Activated T-helper 17 cell treated with anti-CD3 and anti-CD28 coated beads, Interleukin-2, amount 50 U/mL, for 72 hours (primary cell): Measurements from ENCODE around the gene KLHDC4. TPM values are rescaled to one million over a fixed set of nuclear protein-coding genes. Genes with fewer than 3 reads are reported as not detected.

ENCODE experiments used
- ATAC-seq: fragments of 150-1000 bp; cut with Tn5 transposase; replicated peaks from 2 replicates; pipeline ENCODE4 v1.10.0; 2021; ENCODE audit warnings: mild to moderate bottlenecking, moderate library complexity
- H3K27ac Mint-ChIP-seq: one replicate; pipeline ENCODE4 v1.8.0; 2022; ENCODE audit warnings: mixed read lengths
- H3K27me3 Mint-ChIP-seq: one replicate; pipeline ENCODE4 v1.8.0; 2022; ENCODE audit warnings: mixed read lengths
- H3K36me3 Mint-ChIP-seq: one replicate; pipeline ENCODE4 v1.8.0; 2022; ENCODE audit warnings: low read depth, mild to moderate bottlenecking, mixed read lengths
- H3K4me1 Mint-ChIP-seq: one replicate; pipeline ENCODE4 v1.8.0; 2022; ENCODE audit warnings: mixed read lengths
- H3K4me3 Mint-ChIP-seq: one replicate; pipeline ENCODE4 v1.8.0; 2022; ENCODE audit warnings: mild to moderate bottlenecking, mixed read lengths
- H3K9me3 Mint-ChIP-seq: one replicate; pipeline ENCODE4 v1.8.0; 2022; ENCODE audit warnings: mixed read lengths
- total RNA-seq, 2 donors: library from RNA; stranded (reverse); gene quantifications; one replicate each; pipeline ENCODE4 v1.2.3, GENCODE V29; 2022

Gene KLHDC4
- total RNA-seq, 2 donors from 2014 or later, result 57.8 to 110 TPM

GRCh38 chr16:87671221-87671620 lies 94.6 kb downstream of the KLHDC4 start:
- no peak overlapping the region for H3K27ac Mint-ChIP-seq
- H3K9me3 Mint-ChIP-seq, result no peaks in the 10 kb centered on the region
- H3K4me1 Mint-ChIP-seq, result no peaks in the 10 kb centered on the region
- no peak for ATAC-seq
- H3K4me3 Mint-ChIP-seq, result no peak overlapping the region
- peaks cover 5% of the 10 kb centered on the region for H3K27me3 Mint-ChIP-seq
- H3K36me3 Mint-ChIP-seq, result no peaks in the 10 kb centered on the region

DNA sequence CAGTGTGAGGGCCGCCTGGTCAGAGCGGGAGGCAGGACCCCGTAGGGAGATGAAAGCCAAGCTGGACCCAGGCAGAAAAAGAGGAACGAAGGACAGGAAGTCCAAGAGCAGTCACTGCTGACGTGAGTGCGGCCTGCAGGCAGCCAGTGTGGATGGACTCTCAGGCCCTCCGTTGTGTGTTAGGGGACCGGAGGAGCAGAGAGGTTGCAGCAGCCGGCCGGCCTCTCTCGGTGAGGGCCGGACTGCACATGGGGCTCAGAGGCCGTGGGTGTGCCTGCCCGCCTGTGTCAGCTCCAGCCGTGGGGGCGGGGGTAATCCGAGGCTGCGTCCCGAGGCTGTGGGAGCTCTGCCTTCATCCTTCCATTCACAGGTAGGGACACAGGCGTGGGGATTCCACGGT lies 96.1 kb downstream of the KLHDC4 start:
- Mint-ChIP-seq H3K27me3 (peaks cover 5% of the 10 kb centered on the region), H3K36me3 (no peaks in the 10 kb centered on the region), H3K4me1 (no peaks in the 10 kb centered on the region), H3K27ac (no peak overlapping the region), H3K4me3 (no peak overlapping the region), H3K9me3 (no peaks in the 10 kb centered on the region)
- no peak for ATAC-seq

- H3K27ac Mint-ChIP-seq, result no peak overlapping the region
- no peak overlapping the region for H3K4me3 Mint-ChIP-seq
- no peaks in the 10 kb centered on the region for H3K36me3 Mint-ChIP-seq
- no peaks in the 10 kb centered on the region for H3K9me3 Mint-ChIP-seq
- peaks cover 5% of the 10 kb centered on the region for H3K27me3 Mint-ChIP-seq
- H3K4me1 Mint-ChIP-seq, result no peaks in the 10 kb centered on the region
- ATAC-seq, result no peak
Measured at GRCh38 chr16:87667946-87668345, 97.8 kb downstream of the KLHDC4 start.

- ATAC-seq, result no peak
- Mint-ChIP-seq H3K36me3 (no peaks in the 10 kb centered on the region), H3K27ac (no peak overlapping the region), H3K27me3 (peaks cover 8% of the 10 kb centered on the region), H3K4me3 (no peak overlapping the region), H3K4me1 (no peaks in the 10 kb centered on the region), H3K9me3 (no peaks in the 10 kb centered on the region)
Measured at GRCh38 chr16:87667443-87667842, 98.3 kb downstream of the KLHDC4 start.

DNA sequence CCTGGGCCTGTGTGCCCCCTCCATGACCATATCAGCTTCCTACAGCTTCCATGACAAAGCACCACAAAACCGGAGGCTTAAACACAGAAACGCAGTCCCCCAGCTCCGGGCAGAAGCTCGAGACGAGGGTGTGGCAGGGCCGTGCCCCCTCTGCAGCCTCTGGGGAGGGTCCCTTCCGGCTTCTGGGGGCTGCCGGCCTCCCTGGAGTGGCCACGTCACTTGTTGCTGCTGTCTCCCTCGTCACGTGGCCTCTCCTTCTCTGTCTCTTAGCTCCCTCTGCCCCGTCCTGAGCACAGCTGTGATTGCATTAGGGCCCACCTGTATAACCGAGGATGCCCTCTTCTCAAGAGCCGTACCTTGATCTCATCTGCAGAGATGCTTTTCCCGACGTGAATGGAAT lies 98.9 kb downstream of the KLHDC4 start:
- Mint-ChIP-seq H3K4me1 (no peaks in the 10 kb centered on the region), H3K4me3 (no peak overlapping the region), H3K9me3 (no peaks in the 10 kb centered on the region), H3K27ac (no peak overlapping the region), H3K27me3 (peaks cover 9% of the 10 kb centered on the region), H3K36me3 (no peaks in the 10 kb centered on the region)
- no peak for ATAC-seq

DNA sequence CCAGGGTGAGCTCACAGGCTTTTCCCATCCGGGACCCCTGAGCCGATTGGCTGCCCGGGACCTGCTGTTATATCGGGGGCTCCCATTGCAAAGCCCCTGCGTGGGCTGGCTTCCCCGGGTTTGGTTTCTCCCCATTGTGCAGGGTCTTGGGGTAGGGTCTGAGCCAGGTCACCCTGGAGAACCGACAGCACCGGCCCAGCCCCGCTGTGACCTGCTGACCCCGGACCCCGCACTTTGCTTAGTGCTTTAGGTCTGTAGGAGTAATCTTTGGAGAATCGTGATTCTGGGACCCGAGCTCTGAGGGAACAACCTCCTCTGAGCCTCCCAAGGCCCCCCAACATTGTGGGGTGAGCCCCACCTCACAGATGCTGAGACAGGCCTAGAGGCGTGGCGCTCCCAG lies 100.6 kb downstream of the KLHDC4 start:
- no peak overlapping the region for H3K27ac Mint-ChIP-seq
- H3K4me1 Mint-ChIP-seq, result no peaks in the 10 kb centered on the region
- peaks cover 14% of the 10 kb centered on the region for H3K27me3 Mint-ChIP-seq
- no peak overlapping the region for H3K4me3 Mint-ChIP-seq
- no peaks in the 10 kb centered on the region for H3K9me3 Mint-ChIP-seq
- no peak for ATAC-seq
- no peaks in the 10 kb centered on the region for H3K36me3 Mint-ChIP-seq

DNA sequence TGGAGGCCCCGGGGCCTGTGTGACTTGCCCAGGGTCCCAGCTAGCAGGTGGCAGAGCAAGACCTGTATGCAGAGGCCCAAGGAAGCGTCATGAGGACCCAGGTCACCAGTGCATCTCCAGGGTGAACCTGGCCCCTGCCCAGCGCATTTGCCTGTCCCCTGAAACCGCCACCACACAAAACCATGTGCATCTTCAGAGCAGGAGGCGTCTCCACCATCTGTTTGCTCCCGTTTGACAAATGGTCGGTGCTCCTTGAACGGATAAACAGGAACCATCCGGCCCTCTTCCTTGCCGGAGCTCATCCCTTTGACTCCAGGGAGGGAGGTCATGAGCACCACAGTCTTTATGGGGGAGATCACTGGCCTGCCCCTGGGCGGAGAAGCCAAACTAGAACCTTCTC lies 101.0 kb downstream of the KLHDC4 start:
- Mint-ChIP-seq H3K36me3 (no peaks in the 10 kb centered on the region), H3K27me3 (peaks cover 14% of the 10 kb centered on the region), H3K4me1 (no peaks in the 10 kb centered on the region), H3K9me3 (no peaks in the 10 kb centered on the region), H3K4me3 (no peak overlapping the region), H3K27ac (no peak overlapping the region)
- no peak for ATAC-seq

DNA sequence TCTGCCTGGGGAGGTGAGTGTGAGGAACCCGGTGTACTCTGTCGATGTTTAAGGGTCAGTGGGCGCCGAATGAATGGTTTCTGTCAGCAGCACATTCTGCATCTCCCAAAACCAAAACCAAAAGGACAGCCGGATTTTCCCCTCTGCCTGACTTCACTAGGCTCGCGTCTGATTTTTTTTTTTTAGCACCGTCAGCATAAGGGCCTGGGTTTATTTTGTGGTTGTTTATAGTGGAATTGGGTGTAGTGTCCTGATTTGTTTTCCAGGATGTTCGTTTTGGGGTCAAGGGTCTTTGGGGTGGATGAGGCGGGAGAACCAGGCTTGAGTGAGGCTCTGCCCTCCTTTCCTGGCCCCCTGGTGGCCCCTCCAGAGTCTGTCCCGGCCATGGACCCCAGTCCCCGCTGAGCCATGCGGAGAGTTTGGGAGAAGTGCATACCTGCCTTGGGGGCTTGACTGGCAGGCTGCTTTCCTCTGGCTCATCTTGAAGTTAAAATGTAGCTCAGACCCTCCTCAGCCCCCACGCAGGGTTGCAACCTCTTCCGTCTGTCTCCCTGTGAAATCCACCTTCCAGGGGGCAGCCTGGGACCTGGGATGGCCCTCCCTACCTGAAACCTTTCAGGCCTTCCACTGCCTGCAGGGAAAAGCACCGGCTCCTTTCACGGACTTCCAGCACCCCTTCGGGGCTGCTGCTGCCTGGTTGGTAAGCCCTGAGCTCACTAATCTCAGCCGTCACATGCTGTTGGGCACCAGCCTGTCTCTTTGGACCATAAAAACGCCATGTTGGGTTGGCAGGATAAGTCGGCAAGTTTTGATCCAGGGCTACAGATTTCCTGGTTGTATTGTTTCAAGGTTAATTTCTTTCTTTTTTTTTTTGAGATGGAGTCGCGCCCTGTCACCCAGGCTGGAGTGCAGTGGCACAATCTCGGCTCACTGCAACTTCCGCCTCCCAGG lies 103.3 kb downstream of the KLHDC4 start:
- no peak overlapping the region for H3K4me3 Mint-ChIP-seq

DNA sequence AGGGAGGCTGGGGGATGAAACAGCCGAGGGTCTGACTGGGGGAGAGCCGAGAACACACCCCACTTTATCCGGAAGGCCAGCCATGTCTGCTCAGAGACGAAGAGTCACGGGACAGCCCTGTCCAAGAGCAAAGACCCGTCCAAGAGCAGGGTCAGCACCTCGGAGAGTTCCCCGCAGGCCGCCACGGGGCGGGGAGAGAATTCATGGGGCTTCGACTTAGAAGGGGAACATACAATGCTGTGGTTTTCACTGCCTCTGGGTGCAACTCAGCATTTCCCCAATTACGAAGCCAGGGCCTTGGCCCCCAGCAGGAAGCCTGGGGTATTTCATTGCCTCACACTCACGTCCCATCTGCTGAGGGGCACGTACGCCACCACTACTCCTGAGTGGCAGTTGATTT lies 104.2 kb downstream of the KLHDC4 start:
- ATAC-seq, result no peak
- H3K27ac Mint-ChIP-seq, result no peak overlapping the region

More for the DNA sequence above, 103.3 kb downstream of the KLHDC4 start:
- ATAC-seq, result no peak
- no peaks in the 10 kb centered on the region for H3K9me3 Mint-ChIP-seq
- H3K36me3 Mint-ChIP-seq, result no peaks in the 10 kb centered on the region
- no peaks in the 10 kb centered on the region for H3K4me1 Mint-ChIP-seq
- H3K27ac Mint-ChIP-seq, result no peak overlapping the region
- H3K27me3 Mint-ChIP-seq, result peaks cover 9% of the 10 kb centered on the region

DNA sequence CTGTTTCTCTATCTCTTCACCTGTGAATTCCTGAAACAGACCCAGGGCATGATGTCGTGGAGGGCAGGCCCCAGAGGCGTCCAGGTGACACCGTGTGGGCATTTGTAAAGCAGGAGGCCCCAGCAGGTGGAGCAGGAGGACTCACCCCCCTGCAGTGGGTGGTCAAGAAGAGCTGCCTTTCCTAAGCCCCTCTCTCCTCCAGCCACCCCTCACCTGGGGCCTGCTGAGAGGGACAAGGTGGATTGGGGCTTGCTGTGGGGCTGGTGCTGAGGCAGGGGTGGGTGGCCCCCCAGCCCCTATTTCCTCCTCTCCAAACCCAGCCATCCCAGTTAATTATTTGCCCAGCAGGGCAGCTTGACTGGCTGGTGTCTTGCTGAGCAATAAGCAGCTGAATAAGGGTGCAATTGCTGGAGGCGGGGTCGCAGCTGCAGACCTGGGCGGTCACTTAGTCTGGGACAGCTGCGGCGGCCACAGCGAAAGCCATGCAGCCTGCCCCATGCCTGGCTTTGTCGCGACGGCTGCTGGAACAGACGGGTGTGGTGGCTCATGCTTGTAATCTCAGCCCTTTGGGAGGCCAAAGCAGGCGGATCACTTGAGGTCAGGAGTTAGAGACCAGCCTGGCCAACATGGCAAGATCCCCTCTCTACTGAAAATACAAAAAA lies 107.1 kb downstream of the KLHDC4 start:
- H3K4me3 Mint-ChIP-seq, result no peak overlapping the region
- no peaks in the 10 kb centered on the region for H3K9me3 Mint-ChIP-seq
- H3K27me3 Mint-ChIP-seq, result peaks cover 9% of the 10 kb centered on the region
- H3K4me1 Mint-ChIP-seq, result no peaks in the 10 kb centered on the region
- H3K27ac Mint-ChIP-seq, result no peak overlapping the region
- H3K36me3 Mint-ChIP-seq, result no peaks in the 10 kb centered on the region
- no peak for ATAC-seq

More for the DNA sequence above, 104.2 kb downstream of the KLHDC4 start:
- Mint-ChIP-seq H3K4me1 (no peaks in the 10 kb centered on the region), H3K9me3 (no peaks in the 10 kb centered on the region), H3K36me3 (no peaks in the 10 kb centered on the region), H3K4me3 (no peak overlapping the region), H3K27me3 (peaks cover 9% of the 10 kb centered on the region)

Other genes with a start within 250 kb of the KLHDC4 start
- gene JPH3, start 163.5 kb downstream of the KLHDC4 start, total RNA-seq, result under 1 TPM in 1 of 2 donors, not detected in 1; 0.09 TPM
- gene SLC7A5, start 103.5 kb upstream of the KLHDC4 start, total RNA-seq, result 100 to 1,000 TPM; 130 to 233 TPM
- not detected for gene CA5A, start 170.5 kb upstream of the KLHDC4 start, total RNA-seq
- gene BANP, start 185.4 kb upstream of the KLHDC4 start, total RNA-seq, result 10 to 100 TPM; 46.4 to 85.9 TPM